Mesenchymal stem cell (in vitro differentiated cells and primary cell): ENCODE results near the gene TTC24.
A peak's percentile ranks its signal among the peaks of the same experiment; 100 is the strongest.

Experiments
- DNase-seq: peaks from one replicate; pipeline ENCODE4 v3.0.0-alpha.2; 2013
- H2AFZ ChIP-seq: one replicate; pipeline ENCODE4 v1.6.1; 2013; ENCODE audit warnings: low read depth, mild to moderate bottlenecking, control low read depth, inconsistent platforms, low read length, moderate library complexity
- H2AK5ac ChIP-seq: 2 replicates; pipeline ENCODE4 v1.6.1; 2013; ENCODE audit warnings: low read length, moderate library complexity, mild to moderate bottlenecking, inconsistent platforms; ENCODE audit not compliant: severe bottlenecking
- H2BK120ac ChIP-seq: one replicate; pipeline ENCODE4 v1.6.1; 2013; ENCODE audit warnings: low read depth, mild to moderate bottlenecking, inconsistent platforms, low read length, moderate library complexity
- H2BK12ac ChIP-seq, 2 experiments: one replicate each; pipeline ENCODE4 v1.6.1; 2013; ENCODE audit warnings: inconsistent platforms in 2 of 2, low read length in 2 of 2, mild to moderate bottlenecking in 2 of 2, moderate library complexity in 2 of 2, control low read depth in 1 of 2
- H2BK15ac ChIP-seq: one replicate; pipeline ENCODE4 v1.6.1; 2013; ENCODE audit warnings: mild to moderate bottlenecking, low read depth, inconsistent platforms; ENCODE audit not compliant: poor library complexity, severe bottlenecking
- H2BK5ac ChIP-seq: 2 replicates; pipeline ENCODE4 v1.6.1; 2013; ENCODE audit warnings: low read depth, mild to moderate bottlenecking, low read length, control low read depth, inconsistent platforms; ENCODE audit not compliant: poor library complexity, severe bottlenecking
- H3K14ac ChIP-seq, 2 experiments: one replicate each; pipeline ENCODE4 v1.6.1; 2013; ENCODE audit warnings: inconsistent platforms in 2 of 2, low read length in 2 of 2, control low read depth in 1 of 2, mild to moderate bottlenecking in 1 of 2, moderate library complexity in 1 of 2
- H3K18ac ChIP-seq, 2 experiments: one replicate each; pipeline ENCODE4 v1.6.1; 2013; ENCODE audit warnings: inconsistent platforms in 2 of 2, low read length in 2 of 2, control low read depth in 1 of 2, low read depth in 1 of 2, mild to moderate bottlenecking in 1 of 2
- H3K23ac ChIP-seq, 2 experiments: one replicate each; pipeline ENCODE4 v1.6.1; 2013; ENCODE audit warnings: inconsistent platforms in 2 of 2, low read length in 2 of 2, mild to moderate bottlenecking in 2 of 2, moderate library complexity in 2 of 2, control low read depth in 1 of 2
- H3K27ac ChIP-seq: 2 replicates; pipeline ENCODE4 v1.5.1; 2013; ENCODE audit warnings: mild to moderate bottlenecking, moderate library complexity, low read length, control low read depth, inconsistent platforms; ENCODE audit not compliant: poor library complexity, severe bottlenecking
- H3K27me3 ChIP-seq, 2 experiments: 2 replicates each; pipeline versions ENCODE4 v1.6.1 to v1.7.0; 2013; ENCODE audit warnings: low read length in 2 of 2, mild to moderate bottlenecking in 2 of 2, moderate library complexity in 2 of 2, control low read depth in 1 of 2, inconsistent platforms in 1 of 2; ENCODE audit not compliant: control insufficient read depth in 1 of 2, insufficient read depth in 1 of 2
- H3K36me3 ChIP-seq, 2 experiments: 2 replicates each; pipeline versions ENCODE4 v1.6.1 to v1.7.0; 2013; ENCODE audit warnings: low read length in 2 of 2, control low read depth in 1 of 2, inconsistent platforms in 1 of 2, low read depth in 1 of 2, mild to moderate bottlenecking in 1 of 2; ENCODE audit not compliant: insufficient read depth in 2 of 2, control insufficient read depth in 1 of 2
- H3K4ac ChIP-seq, 2 experiments: one replicate each; pipeline ENCODE4 v1.6.1; 2013; ENCODE audit warnings: inconsistent platforms in 2 of 2, low read length in 2 of 2, mild to moderate bottlenecking in 2 of 2, moderate library complexity in 2 of 2, control low read depth in 1 of 2, low read depth in 1 of 2
- H3K4me1 ChIP-seq: 2 replicates; pipeline ENCODE4 v1.6.1; 2013; ENCODE audit warnings: low read depth, low read length, control low read depth; ENCODE audit not compliant: control insufficient read depth, insufficient read depth
- H3K4me2 ChIP-seq: 2 replicates; pipeline ENCODE4 v1.6.1; 2013; ENCODE audit warnings: low read length, mild to moderate bottlenecking, inconsistent platforms; ENCODE audit not compliant: poor library complexity, severe bottlenecking
- H3K4me3 ChIP-seq, 2 experiments: 2 replicates each; pipeline versions ENCODE4 v1.5.1 to v1.7.0; 2013; ENCODE audit warnings: low read length in 2 of 2, mild to moderate bottlenecking in 2 of 2, control low read depth in 1 of 2, low read depth in 1 of 2; ENCODE audit not compliant: insufficient read depth in 1 of 2
- H3K79me1 ChIP-seq: replicated peaks from 2 replicates; pipeline ENCODE4 v1.6.1; 2013; ENCODE audit warnings: mild to moderate bottlenecking, control low read depth, low read length, inconsistent platforms; ENCODE audit not compliant: poor library complexity, severe bottlenecking
- H3K9ac ChIP-seq: 2 replicates; pipeline ENCODE4 v1.7.0; 2013; ENCODE audit warnings: mild to moderate bottlenecking, low read length, moderate library complexity
- H3K9me3 ChIP-seq: 2 replicates; pipeline ENCODE4 v1.7.0; 2013; ENCODE audit warnings: mild to moderate bottlenecking, low read length; ENCODE audit not compliant: control insufficient read depth
- H4K8ac ChIP-seq: one replicate; pipeline ENCODE4 v1.6.1; 2013; ENCODE audit warnings: inconsistent platforms, mild to moderate bottlenecking, low read length, moderate library complexity
- H4K91ac ChIP-seq: one replicate; pipeline ENCODE4 v1.6.1; 2013; ENCODE audit warnings: mild to moderate bottlenecking, low read length, inconsistent platforms
- WGBS: methylation state at CpG from one replicate; pipeline ENCODE4 v1.1.7; 2013; ENCODE audit warnings: mixed read lengths; 5-methylcytosine and 5-hydroxymethylcytosine counted together

TTC24 gene

DNA sequence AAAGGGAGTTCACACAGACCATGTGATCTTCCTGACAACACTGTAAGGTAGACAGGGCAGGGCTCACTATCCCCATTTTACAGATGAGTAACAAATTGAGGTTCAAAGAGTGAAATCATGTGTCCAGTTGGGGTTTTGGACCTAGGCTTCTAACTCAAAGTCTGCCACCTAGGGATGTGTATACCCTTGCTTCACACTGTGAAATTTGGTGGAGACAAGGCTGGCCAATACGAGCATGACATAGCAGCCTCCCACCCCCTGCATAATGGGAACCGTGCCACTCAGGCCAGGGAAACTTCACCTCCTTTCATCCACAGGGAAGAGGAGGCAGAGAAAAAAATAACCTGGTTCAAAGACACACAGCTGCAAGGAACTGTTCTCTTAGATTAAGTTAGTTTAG, 14.0 kb upstream of the TTC24 start:
- H3K4me1 ChIP-seq: no peaks in the 10 kb centered on the region
- H2AK5ac ChIP-seq: no peak overlapping the region
- no peak overlapping the region for H3K4ac ChIP-seq
- no peak overlapping the region for H3K4me3 ChIP-seq
- H3K27ac ChIP-seq: no peak overlapping the region
- H2AFZ ChIP-seq: no peak overlapping the region
- H2BK12ac ChIP-seq: no peak overlapping the region
- H2BK15ac ChIP-seq: no peak overlapping the region
- no peak overlapping the region for H3K14ac ChIP-seq
- H3K9me3 ChIP-seq: no peaks in the 10 kb centered on the region
- H4K8ac ChIP-seq: no peak overlapping the region
- no peak overlapping the region for H3K4me2 ChIP-seq
- DNase-seq: no peak
- no peaks in the 10 kb centered on the region for H3K27me3 ChIP-seq
- no peak overlapping the region for H2BK120ac ChIP-seq
- H3K18ac ChIP-seq: no peak overlapping the region
- no peak overlapping the region for H4K91ac ChIP-seq
- 86% methylated on average over 1 of the region's 2 CpGs for WGBS
- H2BK5ac ChIP-seq: no peak overlapping the region
- H3K36me3 ChIP-seq: peaks cover 9 to 16% of the 10 kb centered on the region in 2 experiments
- peaks cover 16% of the 10 kb centered on the region for H3K79me1 ChIP-seq
- H3K23ac ChIP-seq: no peak overlapping the region
- no peak overlapping the region for H3K9ac ChIP-seq

DNA sequence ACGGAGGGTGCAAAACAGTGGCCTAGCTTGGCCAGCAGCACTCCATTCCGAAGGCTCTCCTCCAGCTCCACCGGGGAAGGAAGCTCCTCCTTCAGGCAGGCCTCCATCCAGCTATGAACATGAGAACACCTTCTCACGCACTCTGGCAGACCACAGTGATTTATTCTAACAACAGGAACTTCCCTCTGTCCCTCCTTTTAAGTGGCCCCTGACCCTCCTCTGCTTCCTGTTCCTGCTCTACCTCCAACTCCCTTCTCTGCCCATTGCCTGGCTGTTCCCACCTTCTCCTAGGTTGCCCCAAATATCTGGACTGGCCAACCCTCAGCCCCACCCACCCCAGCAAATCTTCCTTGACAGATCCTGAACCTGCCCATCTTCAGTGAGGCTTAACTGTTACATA, 13.1 kb upstream of the TTC24 start:
- Histone ChIP-seq H2BK15ac (no peak overlapping the region), H3K9me3 (no peaks in the 10 kb centered on the region), H3K4me1 (no peaks in the 10 kb centered on the region), H2AFZ (no peak overlapping the region), H3K18ac (no peak overlapping the region), H3K27ac (no peak overlapping the region), H3K14ac (no peak overlapping the region), H3K27me3 (no peaks in the 10 kb centered on the region), H3K79me1 (peaks cover 16% of the 10 kb centered on the region), H3K23ac (no peak overlapping the region), H4K91ac (no peak overlapping the region), H2AK5ac (no peak overlapping the region), H3K4ac (no peak overlapping the region), H2BK120ac (no peak overlapping the region), H3K4me2 (no peak overlapping the region), H3K36me3 (peaks cover 9 to 16% of the 10 kb centered on the region in 2 experiments), H2BK5ac (no peak overlapping the region), H2BK12ac (no peak overlapping the region), H3K9ac (no peak overlapping the region), H3K4me3 (no peak overlapping the region), H4K8ac (no peak overlapping the region)
- no peak for DNase-seq
- 84% methylated on average over 4 of the region's 4 CpGs for WGBS

DNA sequence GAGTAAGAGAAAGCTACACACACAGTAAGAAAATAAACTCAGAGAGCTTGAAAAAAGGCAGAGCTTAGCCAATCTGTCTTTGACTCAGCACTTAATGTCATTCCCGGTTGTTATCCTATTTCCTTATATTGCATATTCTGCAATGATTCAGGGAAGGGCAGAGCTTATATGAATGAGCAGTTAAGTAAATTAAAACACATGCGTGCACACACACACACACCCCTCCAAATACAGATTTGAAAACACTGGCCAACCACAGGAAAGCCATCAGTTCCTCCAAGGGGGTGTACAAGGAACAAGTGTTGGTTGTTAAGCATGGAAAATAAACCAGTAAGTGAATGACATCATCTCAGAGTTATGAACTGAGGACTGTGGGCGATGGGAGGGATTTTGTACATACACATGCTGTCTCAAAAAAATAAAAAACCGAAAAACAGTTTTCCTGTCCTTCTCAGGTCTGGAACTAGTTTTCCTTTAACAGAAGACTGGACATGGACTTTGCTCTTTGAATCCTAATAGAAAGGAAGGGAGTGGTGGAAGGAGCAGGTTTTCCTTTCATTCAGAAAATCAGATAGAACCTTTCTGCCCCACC, 8.2 kb upstream of the TTC24 start:
- Histone ChIP-seq H3K23ac (no peak overlapping the region), H2BK15ac (no peak overlapping the region), H3K4me1 (peaks cover 8% of the 10 kb centered on the region), H3K27me3 (peaks cover 17 to 20% of the 10 kb centered on the region in 2 experiments), H4K8ac (no peak overlapping the region), H3K14ac (no peak overlapping the region), H3K27ac (peak overlapping the region; percentile 16), H3K9ac (peak overlapping the region; percentile 89), H3K4ac (no peak overlapping the region), H2AFZ (no peak overlapping the region), H3K9me3 (no peaks in the 10 kb centered on the region), H2BK5ac (no peak overlapping the region), H3K18ac (no peak overlapping the region), H3K79me1 (peaks cover 18% of the 10 kb centered on the region), H2BK12ac (no peak overlapping the region), H3K4me3 (peak overlapping the region in 1 of 2 experiments; percentile 87), H2BK120ac (no peak overlapping the region), H3K4me2 (peak overlapping the region; percentile 99), H3K36me3 (peaks cover under 1 to 3% of the 10 kb centered on the region in 2 experiments), H2AK5ac (no peak overlapping the region), H4K91ac (no peak overlapping the region)
- DNase-seq: peak; percentile 91
- WGBS: 0% methylated on average over 1 of the region's 4 CpGs

DNA sequence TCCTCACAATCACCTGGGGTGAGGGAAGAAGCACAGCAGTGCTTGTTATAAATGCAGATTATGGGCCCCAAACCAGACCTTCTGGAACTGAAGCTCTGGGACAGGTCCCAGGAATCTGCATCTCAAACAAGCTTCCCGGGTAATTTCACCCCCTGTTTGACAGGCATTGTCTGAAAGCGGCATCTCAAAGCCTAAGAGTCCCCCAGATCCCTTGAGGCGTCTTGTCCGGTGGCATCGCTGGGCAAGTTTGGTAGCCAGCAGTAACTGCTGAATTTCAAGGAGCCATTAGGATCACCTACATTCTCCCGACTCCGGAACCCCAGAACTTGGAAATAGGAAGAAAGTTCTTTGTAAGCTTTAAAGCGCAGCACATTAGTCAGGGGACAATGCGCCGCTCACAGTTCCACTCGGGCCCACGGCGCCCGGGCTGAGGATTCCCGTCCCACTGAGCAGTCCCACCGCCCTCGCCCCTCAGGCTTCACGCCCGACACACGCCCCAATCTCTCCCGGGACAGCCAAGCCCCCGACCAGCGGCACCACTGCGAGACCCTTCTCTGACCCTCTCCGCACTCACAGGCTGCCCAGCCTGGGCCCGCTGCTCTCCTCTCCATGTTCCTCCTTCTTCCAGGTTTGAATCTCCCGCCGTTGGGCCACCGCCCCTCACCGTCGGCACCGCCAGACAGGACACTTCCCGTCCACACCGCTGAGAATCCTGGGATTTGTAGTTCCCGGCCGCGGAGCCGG, 7.4 kb upstream of the TTC24 start, which contains the start of gene IQGAP3:
Gene IQGAP3 (minus strand): TSS at position 647 of the 744 bp plus-strand sequence. CDS start 36 bp downstream, at position 611.
- peaks cover 18 to 25% of the 10 kb centered on the region in 2 experiments for H3K27me3 ChIP-seq
- H3K4me2 ChIP-seq: peak within 1 kb of the TSS; percentile 99
- peaks cover 8% of the 10 kb centered on the region for H3K4me1 ChIP-seq
- no peak within 1 kb of the TSS for H3K14ac ChIP-seq
- peak within 1 kb of the TSS; percentile 89 for H3K9ac ChIP-seq
- H3K4me3 ChIP-seq: peak within 1 kb of the TSS; percentile 72 to 87
- peak; percentile 87 for DNase-seq
- 0% methylated on average over 36 of the region's 38 CpGs for WGBS
- H3K36me3 ChIP-seq: peaks cover 0 to 3% of the 10 kb centered on the region in 2 experiments
- H3K4ac ChIP-seq: no peak within 1 kb of the TSS
- peak within 1 kb of the TSS; percentile 66 for H2AFZ ChIP-seq
- no peak within 1 kb of the TSS for H2BK12ac ChIP-seq
- peaks cover 18% of the 10 kb centered on the region for H3K79me1 ChIP-seq
- H3K23ac ChIP-seq: no peak within 1 kb of the TSS
- H4K8ac ChIP-seq: no peak within 1 kb of the TSS
- H2BK15ac ChIP-seq: no peak within 1 kb of the TSS
- H2BK120ac ChIP-seq: peak within 1 kb of the TSS; percentile 24
- H2AK5ac ChIP-seq: no peak within 1 kb of the TSS
- no peak within 1 kb of the TSS for H3K27ac ChIP-seq
- H2BK5ac ChIP-seq: no peak within 1 kb of the TSS
- H4K91ac ChIP-seq: no peak within 1 kb of the TSS
- H3K18ac ChIP-seq: no peak within 1 kb of the TSS
- no peaks in the 10 kb centered on the region for H3K9me3 ChIP-seq
